Suprapubic skin (tissue), 4 donors: ENCODE data around the gene CYP3A7. TPM values are rescaled to one million over a fixed set of nuclear protein-coding genes. Genes with fewer than 3 reads are reported as not detected.
"Not testable (repeated sequence)": the region's sequence is repeated elsewhere in the genome, so short reads cannot be mapped to it uniquely, and the experiment has no call there.

Source experiments
- DNase-seq, 2 donors: peaks; one replicate each; pipeline ENCODE4 v3.0.0-alpha.2; 2019; ENCODE audit warnings: low spot score in 2 of 2
- H3K27ac ChIP-seq: fragments of 200-600 bp; sonication (generic); one replicate; pipeline ENCODE4 v1.5.1; 2019
- H3K27me3 ChIP-seq: fragments of 200-600 bp; sonication (generic); one replicate; pipeline ENCODE4 v1.5.1; 2019
- H3K36me3 ChIP-seq: fragments of 200-600 bp; sonication (generic); one replicate; pipeline ENCODE4 v1.5.1; 2019
- H3K4me1 ChIP-seq: fragments of 200-600 bp; sonication (generic); one replicate; pipeline ENCODE4 v1.5.1; 2019
- H3K4me3 ChIP-seq: fragments of 200-600 bp; sonication (generic); one replicate; pipeline ENCODE4 v1.5.1; 2019; ENCODE audit warnings: mild to moderate bottlenecking
- H3K9me3 ChIP-seq: fragments of 200-600 bp; sonication (generic); one replicate; pipeline ENCODE4 v1.5.1; 2019
- CTCF ChIP-seq, 2 donors: fragments of 200-600 bp in 1 of 2; fragments of 450-650 bp in 1 of 2; sonication (generic) in 1 of 2; IDR thresholded peaks; one replicate each; pipeline ENCODE4 v1.5.1; 2016 to 2019; ENCODE audit warnings: antibody characterized with exemption in 2 of 2, mild to moderate bottlenecking in 1 of 2, moderate library complexity in 1 of 2
- EP300 ChIP-seq: sonication (generic); formaldehyde crosslinking; IDR thresholded peaks from one replicate; pipeline ENCODE4 v1.6.1; 2017; ENCODE audit warnings: antibody characterized with exemption
- POLR2A ChIP-seq, 2 donors: fragments of 450-650 bp; IDR thresholded peaks; one replicate each; pipeline ENCODE4 v1.6.1; 2017; ENCODE audit warnings: antibody characterized with exemption in 2 of 2, mild to moderate bottlenecking in 2 of 2, moderate library complexity in 2 of 2
- POLR2AphosphoS5 ChIP-seq, 3 donors: sonication (generic); formaldehyde crosslinking; IDR thresholded peaks; one replicate each; pipeline ENCODE4 v1.6.1; 2017; ENCODE audit warnings: antibody characterized with exemption in 3 of 3
- WGBS: methylation state at CpG from one replicate; pipeline ENCODE4 v1.1.5; 2018; 5-methylcytosine and 5-hydroxymethylcytosine counted together
- total RNA-seq, 4 donors: library from RNA; depleted of rRNA; stranded (reverse); fragments of >200 nt; gene quantifications; one replicate each; pipeline ENCODE4 v1.1.0, GENCODE V29; 2016

The CYP3A7 gene
- total RNA-seq, 4 donors from 2014 or later = 0.49 TPM; not detected in 3

DNA sequence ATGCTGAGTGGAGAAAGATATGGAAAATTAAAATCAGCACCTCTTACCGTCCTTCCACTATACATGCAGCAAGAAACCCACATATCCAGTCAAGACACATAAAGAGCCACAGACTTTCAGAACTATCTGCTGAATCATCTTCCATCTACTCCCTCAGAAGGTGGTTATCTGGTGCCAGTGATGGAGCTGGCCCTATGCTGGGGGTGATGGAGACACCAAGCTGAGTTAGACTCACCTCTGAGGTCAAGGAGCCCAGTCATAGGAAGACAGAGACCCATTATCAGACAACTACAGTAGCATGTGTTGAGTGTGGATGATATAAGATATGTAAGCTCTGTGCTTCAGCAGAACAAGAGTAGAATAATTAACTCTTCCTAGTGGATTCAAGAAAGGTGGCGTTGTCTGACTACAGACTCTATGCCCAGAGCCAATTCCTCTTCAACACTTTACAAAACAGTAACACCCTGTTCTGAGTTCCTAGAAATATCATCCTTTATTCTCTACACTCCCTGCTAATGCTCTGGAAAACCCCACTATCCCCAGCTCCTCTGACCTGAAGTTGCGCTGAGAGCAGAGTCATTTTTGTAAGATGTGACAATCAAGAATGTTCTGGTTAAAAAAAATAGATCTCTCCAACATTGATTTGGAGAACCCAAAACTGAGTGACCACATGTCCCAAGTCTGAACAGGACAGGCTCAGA is 69.5 kb downstream of the CYP3A7 start:
- 100% methylated on average over 3 of the region's 3 CpGs for WGBS
- no peaks in the 10 kb centered on the region for H3K9me3 ChIP-seq
- TF ChIP-seq CTCF (IDR thresholded peaks at IDR 0.05) (no peak), POLR2AphosphoS5 (IDR thresholded peaks at IDR 0.05) (no peak), EP300 (no peak), POLR2A (IDR thresholded peaks at IDR 0.05) (no peak)
- no peak overlapping the region for H3K4me3 ChIP-seq
- peaks cover 47% of the 10 kb centered on the region for H3K36me3 ChIP-seq
- no peaks in the 10 kb centered on the region for H3K27me3 ChIP-seq
- no peak overlapping the region for H3K27ac ChIP-seq
- no peak for DNase-seq
- no peaks in the 10 kb centered on the region for H3K4me1 ChIP-seq

DNA sequence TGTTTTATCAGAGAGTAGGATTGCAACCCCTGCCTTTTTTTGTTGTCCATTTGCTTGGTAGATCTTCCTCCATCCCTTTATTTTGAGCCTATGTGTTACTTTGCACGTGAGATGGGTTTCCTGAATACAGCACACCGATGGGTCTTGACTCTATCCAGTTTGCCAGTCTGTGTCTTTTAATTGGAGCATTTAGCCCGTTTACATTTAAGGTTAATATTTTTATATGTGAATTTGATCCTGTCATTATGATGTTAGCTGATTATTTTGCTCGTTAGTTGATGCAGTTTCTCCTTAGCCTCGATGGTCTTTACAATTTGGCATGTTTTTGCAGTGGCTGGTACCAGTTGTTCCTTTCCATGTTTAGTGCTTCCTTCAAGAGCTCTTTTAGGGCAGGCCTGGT is 77.1 kb downstream of the CYP3A7 start:
- not testable (repeated sequence) for H3K4me1 ChIP-seq, H3K9me3 ChIP-seq, DNase-seq, H3K4me3 ChIP-seq, H3K27me3 ChIP-seq, H3K27ac ChIP-seq
- H3K36me3 ChIP-seq = peaks cover 29% of the 10 kb centered on the region
- WGBS = 86% methylated on average over 5 of the region's 5 CpGs

Other genes starting within 250 kb of the CYP3A7 start
- 10 to 100 TPM; 39.4 to 63.2 (median 53.9) TPM for gene ZNF394, start 234.9 kb downstream of the CYP3A7 start, total RNA-seq
- gene ZKSCAN5, start 230.5 kb downstream of the CYP3A7 start, total RNA-seq = 1 to 10 TPM; 5.7 to 8.5 (median 7.4) TPM
- 1 to 10 TPM; 2.7 to 6.9 (median 5.0) TPM for gene FAM200A, start 183.1 kb downstream of the CYP3A7 start, total RNA-seq
- gene ZNF655, start 176.6 kb downstream of the CYP3A7 start, total RNA-seq = 100 to 1,000 TPM; 122 to 240 (median 146) TPM
- 1 to 10 TPM; 1.4 to 6.8 (median 2.1) TPM for gene TMEM225B, start 136.9 kb downstream of the CYP3A7 start, total RNA-seq
- gene ZSCAN25, start 118.2 kb downstream of the CYP3A7 start, total RNA-seq = 10 to 100 TPM; 15.3 to 46.1 (median 20.0) TPM
- 100 to 1,000 TPM in 1 of 4 donors, 10 to 100 TPM in 3; 50.0 to 448 (median 92.1) TPM for gene CYP3A5, start 55.2 kb downstream of the CYP3A7 start, total RNA-seq
- gene CYP3A4, start 49.0 kb upstream of the CYP3A7 start, total RNA-seq = 1 to 10 TPM; 2.3 to 7.8 (median 4.4) TPM
- not detected for gene CYP3A43, start 92.8 kb upstream of the CYP3A7 start, total RNA-seq
- gene OR2AE1, start 141.8 kb upstream of the CYP3A7 start, total RNA-seq = 1 to 10 TPM in 1 of 4 donors, not detected in 3; 1.5 TPM
- 10 to 100 TPM; 40.2 to 56.7 (median 50.8) TPM for gene TRIM4, start 184.3 kb upstream of the CYP3A7 start, total RNA-seq
- 1 to 10 TPM; 1.9 to 2.9 (median 2.5) TPM for gene GJC3, start 194.4 kb upstream of the CYP3A7 start, total RNA-seq
- gene AZGP1, start 240.8 kb upstream of the CYP3A7 start, total RNA-seq = 1,000 to 10,000 TPM in 1 of 4 donors, 100 to 1,000 TPM in 3; 529 to 1,010 (median 610) TPM